Activated CD8-positive, alpha-beta T cell treated with anti-CD3 and anti-CD28 coated beads, Interleukin-2, amount 10 ng/mL, durations not matched to agents 7 days and 5 days (primary cell): ENCODE results near the gene TMEM43. TPM values are rescaled to one million over a fixed set of nuclear protein-coding genes. Genes with fewer than 3 reads are reported as not detected.

ENCODE experiments used
- ATAC-seq: fragments of 150-1000 bp; cut with Tn5 transposase; one replicate; pipeline ENCODE4 v1.10.0; 2021; ENCODE audit warnings: moderate library complexity
- CTCF ChIA-PET: fragments of 350-600 bp; sonication (Branson Sonifier 250); formaldehyde crosslinking; loops from one replicate; lab custom pipeline; 2021; ENCODE audit warnings: antibody characterized with exemption; lab: Charles Lee
- POLR2A ChIA-PET: fragments of 350-600 bp; sonication (Branson Sonifier 250); formaldehyde crosslinking; loops from one replicate; lab custom pipeline; 2021; ENCODE audit warnings: antibody characterized with exemption; lab: Charles Lee
- DNase-seq: peaks from one replicate; pipeline ENCODE4 v3.0.0-alpha.2; 2020
- H3K27ac Mint-ChIP-seq: one replicate; pipeline ENCODE4 v1.8.0; 2021; ENCODE audit warnings: mild to moderate bottlenecking, mixed read lengths
- H3K27me3 Mint-ChIP-seq: one replicate; pipeline ENCODE4 v1.8.0; 2021; ENCODE audit warnings: low read depth, mixed read lengths
- H3K36me3 Mint-ChIP-seq: one replicate; pipeline ENCODE4 v1.8.0; 2021; ENCODE audit warnings: low read depth, mixed read lengths
- H3K4me1 Mint-ChIP-seq: one replicate; pipeline ENCODE4 v1.8.0; 2021; ENCODE audit warnings: low read depth, mixed read lengths
- H3K4me3 Mint-ChIP-seq: one replicate; pipeline ENCODE4 v1.8.0; 2021; ENCODE audit warnings: mild to moderate bottlenecking, mixed read lengths
- H3K9me3 Mint-ChIP-seq: one replicate; pipeline ENCODE4 v1.8.0; 2022; ENCODE audit warnings: mixed read lengths; ENCODE audit not compliant: insufficient read depth
- total RNA-seq, 2 experiments: library from RNA; stranded (reverse); gene quantifications; one replicate each; pipeline ENCODE4 v1.2.3, GENCODE V29; 2021

The TMEM43 gene
- total RNA-seq, 2 experiments from 2014 or later, result 27.9 to 28.8 TPM

- H3K27ac Mint-ChIP-seq, result no peak overlapping the region
- no peaks in the 10 kb centered on the region for H3K9me3 Mint-ChIP-seq
- ChIA-PET CTCF (no interaction called here), POLR2A (no interaction called here)
- no peak for DNase-seq
- H3K27me3 Mint-ChIP-seq, result no peaks in the 10 kb centered on the region
- H3K4me1 Mint-ChIP-seq, result peaks cover 28% of the 10 kb centered on the region
- no peak overlapping the region for H3K4me3 Mint-ChIP-seq
- peaks cover 52% of the 10 kb centered on the region for H3K36me3 Mint-ChIP-seq
- no peak for ATAC-seq
Measured at GRCh38 chr3:14130707-14131106, 5.9 kb downstream of the TMEM43 start.

- H3K4me1 Mint-ChIP-seq, result peaks cover 24% of the 10 kb centered on the region
- ChIA-PET CTCF (no interaction called here), POLR2A (interaction anchor here (0.7 kb wide), 1 partner anchor 10 kb away, joined by 3 read pairs; no protein-coding TSS in a partner anchor)
- ATAC-seq, result no peak
- no peak for DNase-seq
- H3K27me3 Mint-ChIP-seq, result no peaks in the 10 kb centered on the region
- no peaks in the 10 kb centered on the region for H3K9me3 Mint-ChIP-seq
- no peak overlapping the region for H3K27ac Mint-ChIP-seq
- H3K4me3 Mint-ChIP-seq, result no peak overlapping the region
- peaks cover 56% of the 10 kb centered on the region for H3K36me3 Mint-ChIP-seq
Measured at GRCh38 chr3:14131134-14131533, 6.3 kb downstream of the TMEM43 start.

DNA sequence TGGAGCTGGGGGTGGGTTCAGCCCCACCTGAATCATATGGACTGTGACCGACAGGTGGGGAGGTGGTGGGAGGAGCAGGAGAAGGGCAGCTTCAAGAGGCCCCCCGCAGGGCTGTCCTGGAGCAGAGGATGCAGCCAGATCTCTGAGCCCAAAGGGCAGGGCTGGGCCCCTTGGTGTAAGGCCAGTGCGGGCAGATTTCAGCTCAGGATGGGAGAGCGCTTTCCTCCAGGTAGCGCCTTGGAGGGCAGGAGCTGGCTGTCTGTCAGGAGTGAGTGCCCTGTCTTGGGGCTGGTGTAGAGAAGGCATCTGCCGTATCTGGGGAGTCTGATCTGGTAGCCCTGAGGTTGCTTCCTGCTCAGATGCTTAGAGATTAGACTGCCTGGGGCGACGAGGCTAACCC lies 7.3 kb downstream of the TMEM43 start:
- Mint-ChIP-seq H3K27me3 (no peaks in the 10 kb centered on the region), H3K9me3 (no peaks in the 10 kb centered on the region), H3K27ac (no peak overlapping the region), H3K4me1 (peaks cover 15% of the 10 kb centered on the region), H3K4me3 (no peak overlapping the region), H3K36me3 (peaks cover 57% of the 10 kb centered on the region)
- ChIA-PET POLR2A (interaction anchor here (0.7 kb wide), 1 partner anchor 11 kb away, joined by 3 read pairs; no protein-coding TSS in a partner anchor), CTCF (no interaction called here)
- no peak for DNase-seq
- ATAC-seq, result no peak

GRCh38 chr3:14132689-14133088 lies 7.8 kb downstream of the TMEM43 start:
- peaks cover 52% of the 10 kb centered on the region for H3K36me3 Mint-ChIP-seq
- no peak overlapping the region for H3K27ac Mint-ChIP-seq
- no peaks in the 10 kb centered on the region for H3K9me3 Mint-ChIP-seq
- H3K4me3 Mint-ChIP-seq, result no peak overlapping the region
- ATAC-seq (no peak), DNase-seq (no peak)
- CTCF ChIA-PET, result no interaction called here
- POLR2A ChIA-PET, result interaction anchor here (1.0 to 1.3 kb wide), 2 partner anchors 9 to 46 kb away, joined by 3 to 5 read pairs; partner anchors contain the start of genes LSM3 and XPC
- no peaks in the 10 kb centered on the region for H3K27me3 Mint-ChIP-seq
- peaks cover 9% of the 10 kb centered on the region for H3K4me1 Mint-ChIP-seq

GRCh38 chr3:14133188-14133800 lies 8.4 kb downstream of the TMEM43 start:
- no peaks in the 10 kb centered on the region for H3K9me3 Mint-ChIP-seq
- H3K36me3 Mint-ChIP-seq, result peaks cover 49% of the 10 kb centered on the region
- ATAC-seq, result no peak
- H3K27me3 Mint-ChIP-seq, result no peaks in the 10 kb centered on the region
- POLR2A ChIA-PET, result interaction anchor here (1.0 to 1.7 kb wide), 3 partner anchors 8 to 45 kb away, joined by 3 to 7 read pairs (median 5); partner anchors contain the start of genes CHCHD4, LSM3, TMEM43 and XPC
- CTCF ChIA-PET, result interaction anchor here (1.7 kb wide), 1 partner anchor 8 kb away, joined by 7 read pairs; the partner anchor contains the start of genes CHCHD4 and TMEM43
- no peak for DNase-seq
- H3K4me3 Mint-ChIP-seq, result no peak overlapping the region
- H3K4me1 Mint-ChIP-seq, result peaks cover 3% of the 10 kb centered on the region
- peak overlapping the region; percentile 56 for H3K27ac Mint-ChIP-seq

- DNase-seq (no peak), ATAC-seq (no peak)
- Mint-ChIP-seq H3K36me3 (peaks cover 46% of the 10 kb centered on the region), H3K27me3 (no peaks in the 10 kb centered on the region), H3K4me3 (no peak overlapping the region), H3K27ac (no peak overlapping the region), H3K4me1 (no peaks in the 10 kb centered on the region), H3K9me3 (no peaks in the 10 kb centered on the region)
- ChIA-PET POLR2A (interaction anchor here (1.3 to 1.7 kb wide), 2 partner anchors 8 to 9 kb away, joined by 5 to 7 read pairs; partner anchors contain the start of genes CHCHD4 and TMEM43), CTCF (interaction anchor here (1.7 kb wide), 1 partner anchor 9 kb away, joined by 7 read pairs; the partner anchor contains the start of genes CHCHD4 and TMEM43)
Measured at GRCh38 chr3:14133876-14134275, 9.0 kb downstream of the TMEM43 start.

- Mint-ChIP-seq H3K27ac (no peak overlapping the region), H3K4me1 (no peaks in the 10 kb centered on the region), H3K27me3 (no peaks in the 10 kb centered on the region), H3K9me3 (no peaks in the 10 kb centered on the region), H3K4me3 (no peak overlapping the region), H3K36me3 (peaks cover 43% of the 10 kb centered on the region)
- DNase-seq (no peak), ATAC-seq (no peak)
- ChIA-PET POLR2A (interaction anchor here (1.7 kb wide), 1 partner anchor 9 kb away, joined by 7 read pairs; the partner anchor contains the start of genes CHCHD4 and TMEM43), CTCF (interaction anchor here (1.7 kb wide), 1 partner anchor 9 kb away, joined by 7 read pairs; the partner anchor contains the start of genes CHCHD4 and TMEM43)
Measured at GRCh38 chr3:14134291-14134690, 9.4 kb downstream of the TMEM43 start.

- peaks cover 33% of the 10 kb centered on the region for H3K36me3 Mint-ChIP-seq
- H3K4me3 Mint-ChIP-seq, result no peak overlapping the region
- no peak overlapping the region for H3K27ac Mint-ChIP-seq
- H3K27me3 Mint-ChIP-seq, result no peaks in the 10 kb centered on the region
- ATAC-seq, result no peak
- ChIA-PET CTCF (no interaction called here), POLR2A (no interaction called here)
- DNase-seq, result no peak
- H3K4me1 Mint-ChIP-seq, result no peaks in the 10 kb centered on the region
- no peaks in the 10 kb centered on the region for H3K9me3 Mint-ChIP-seq
Measured at GRCh38 chr3:14135581-14135980, 10.7 kb downstream of the TMEM43 start.

DNA sequence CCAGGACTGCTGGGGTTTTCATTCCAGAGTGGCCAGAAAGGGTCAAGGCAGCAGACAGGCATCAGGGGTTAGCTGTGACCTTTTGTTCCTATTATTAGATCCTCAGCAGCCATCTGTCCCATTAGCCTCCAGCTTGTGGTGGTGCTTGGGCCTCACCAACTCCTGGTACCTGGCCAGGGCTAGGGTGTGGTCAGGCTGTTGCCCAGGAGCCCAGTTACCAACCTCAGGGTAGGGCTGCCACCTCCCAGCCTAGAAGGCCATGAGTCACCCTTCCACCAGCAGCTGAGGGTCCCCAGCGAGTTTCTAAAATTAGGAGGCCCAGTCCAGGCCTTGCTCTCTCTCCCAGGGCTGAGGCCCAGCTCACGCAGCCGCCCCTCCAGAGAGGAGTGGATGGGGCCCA lies 12.2 kb downstream of the TMEM43 start:
- H3K9me3 Mint-ChIP-seq, result no peaks in the 10 kb centered on the region
- peaks cover 29% of the 10 kb centered on the region for H3K36me3 Mint-ChIP-seq
- ATAC-seq (no peak), DNase-seq (no peak)
- H3K27ac Mint-ChIP-seq, result no peak overlapping the region
- CTCF ChIA-PET, result no interaction called here
- no peaks in the 10 kb centered on the region for H3K27me3 Mint-ChIP-seq
- no peak overlapping the region for H3K4me3 Mint-ChIP-seq
- H3K4me1 Mint-ChIP-seq, result peaks cover 4% of the 10 kb centered on the region
- POLR2A ChIA-PET, result interaction anchor here (1.1 kb wide), 1 partner anchor 12 kb away, joined by 5 read pairs; the partner anchor contains the start of genes CHCHD4 and TMEM43

- CTCF ChIA-PET, result no interaction called here
Measured at GRCh38 chr3:14137445-14137844, 12.6 kb downstream of the TMEM43 start.

GRCh38 chr3:14138109-14138877 lies 13.4 kb downstream of the TMEM43 start:
- CTCF ChIA-PET, result no interaction called here
- Mint-ChIP-seq H3K27me3 (no peaks in the 10 kb centered on the region), H3K36me3 (peaks cover 31% of the 10 kb centered on the region), H3K4me1 (peaks cover 15% of the 10 kb centered on the region), H3K27ac (no peak overlapping the region), H3K4me3 (no peak overlapping the region), H3K9me3 (no peaks in the 10 kb centered on the region)
- no peak for DNase-seq
- POLR2A ChIA-PET, result interaction anchor here (1.6 kb wide), 1 partner anchor 13 kb away, joined by 6 read pairs; the partner anchor contains the start of genes CHCHD4 and TMEM43
- ATAC-seq, result no peak

More at GRCh38 chr3:14137445-14137844, 12.6 kb downstream of the TMEM43 start:
- POLR2A ChIA-PET, result interaction anchor here (1.1 kb wide), 1 partner anchor 12 kb away, joined by 5 read pairs; the partner anchor contains the start of genes CHCHD4 and TMEM43
- Mint-ChIP-seq H3K27ac (no peak overlapping the region), H3K4me3 (no peak overlapping the region), H3K27me3 (no peaks in the 10 kb centered on the region), H3K4me1 (peaks cover 8% of the 10 kb centered on the region), H3K9me3 (no peaks in the 10 kb centered on the region), H3K36me3 (peaks cover 31% of the 10 kb centered on the region)
- ATAC-seq (no peak), DNase-seq (no peak)
